ENCODE data around the gene CTXN3.

The CTXN3 gene

GRCh38 chr5:127649018-127649439 is at the start of gene CTXN3:
Gene CTXN3, plus strand, starts transcription at chr5:127649082. Its CDS starts 8,440 bp downstream, at chr5:127657522.
- no peak for DNase-seq (ENCODE audit: low read depth)

GRCh38 chr5:127599320-127599719 is 49.6 kb upstream of the CTXN3 start:
- DNase-seq (ENCODE audit: low read depth): no peak

GRCh38 chr5:127599847-127600246 is 49.0 kb upstream of the CTXN3 start:
- no peak for DNase-seq (ENCODE audit: low read depth)

- no peak for DNase-seq (ENCODE audit: low read depth)
These were observed 47.8 kb upstream of the CTXN3 start for GRCh38 chr5:127601111-127601510.

- no peak for DNase-seq (ENCODE audit: low read depth)
These were observed 47.3 kb upstream of the CTXN3 start for GRCh38 chr5:127601601-127602000.

GRCh38 chr5:127602481-127602880 is 46.4 kb upstream of the CTXN3 start:
- DNase-seq (ENCODE audit: low read depth): no peak

- no peak for DNase-seq (ENCODE audit: low read depth)
These were observed 45.7 kb upstream of the CTXN3 start for GRCh38 chr5:127602896-127603844.

GRCh38 chr5:127608077-127608660 is 40.7 kb upstream of the CTXN3 start:
- DNase-seq (ENCODE audit: low read depth): no peak

- no peak for DNase-seq (ENCODE audit: low read depth)
These were observed 39.9 kb upstream of the CTXN3 start for GRCh38 chr5:127609011-127609410.

- DNase-seq (ENCODE audit: low read depth): no peak
These were observed 38.9 kb upstream of the CTXN3 start for GRCh38 chr5:127609957-127610356.

- no peak for DNase-seq (ENCODE audit: low read depth)
These were observed 36.3 kb upstream of the CTXN3 start for GRCh38 chr5:127612441-127613141.

GRCh38 chr5:127615916-127616315 is 33.0 kb upstream of the CTXN3 start:
- no peak for DNase-seq (ENCODE audit: low read depth)

- no peak for DNase-seq (ENCODE audit: low read depth)
These were observed 28.9 kb upstream of the CTXN3 start for GRCh38 chr5:127619908-127620479.

GRCh38 chr5:127621601-127622325 is 27.1 kb upstream of the CTXN3 start:
- no peak for DNase-seq (ENCODE audit: low read depth)

GRCh38 chr5:127634007-127634406 is 14.9 kb upstream of the CTXN3 start:
- no peak for DNase-seq (ENCODE audit: low read depth)

- DNase-seq (ENCODE audit: low read depth): no peak
These were observed 9.1 kb upstream of the CTXN3 start for GRCh38 chr5:127639828-127640227.

GRCh38 chr5:127642949-127643348 is 5.9 kb upstream of the CTXN3 start:
- no peak for DNase-seq (ENCODE audit: low read depth)

GRCh38 chr5:127643607-127644006 is 5.3 kb upstream of the CTXN3 start:
- no peak for DNase-seq (ENCODE audit: low read depth)

GRCh38 chr5:127645300-127645726 is 3.6 kb upstream of the CTXN3 start:
- no peak for DNase-seq (ENCODE audit: low read depth)

- DNase-seq (ENCODE audit: low read depth): no peak
These were observed 1.4 kb upstream of the CTXN3 start for GRCh38 chr5:127647361-127647958.

- no peak for DNase-seq (ENCODE audit: low read depth)
These were observed 1.1 kb downstream of the CTXN3 start for GRCh38 chr5:127650022-127650421.

Data from ELR (cell line).